ENCODE data around the gene ELL.
"Not testable (repeated sequence)": the region's sequence is repeated elsewhere in the genome, so short reads cannot be mapped to it uniquely, and the experiment has no call there.

The ELL gene

DNA sequence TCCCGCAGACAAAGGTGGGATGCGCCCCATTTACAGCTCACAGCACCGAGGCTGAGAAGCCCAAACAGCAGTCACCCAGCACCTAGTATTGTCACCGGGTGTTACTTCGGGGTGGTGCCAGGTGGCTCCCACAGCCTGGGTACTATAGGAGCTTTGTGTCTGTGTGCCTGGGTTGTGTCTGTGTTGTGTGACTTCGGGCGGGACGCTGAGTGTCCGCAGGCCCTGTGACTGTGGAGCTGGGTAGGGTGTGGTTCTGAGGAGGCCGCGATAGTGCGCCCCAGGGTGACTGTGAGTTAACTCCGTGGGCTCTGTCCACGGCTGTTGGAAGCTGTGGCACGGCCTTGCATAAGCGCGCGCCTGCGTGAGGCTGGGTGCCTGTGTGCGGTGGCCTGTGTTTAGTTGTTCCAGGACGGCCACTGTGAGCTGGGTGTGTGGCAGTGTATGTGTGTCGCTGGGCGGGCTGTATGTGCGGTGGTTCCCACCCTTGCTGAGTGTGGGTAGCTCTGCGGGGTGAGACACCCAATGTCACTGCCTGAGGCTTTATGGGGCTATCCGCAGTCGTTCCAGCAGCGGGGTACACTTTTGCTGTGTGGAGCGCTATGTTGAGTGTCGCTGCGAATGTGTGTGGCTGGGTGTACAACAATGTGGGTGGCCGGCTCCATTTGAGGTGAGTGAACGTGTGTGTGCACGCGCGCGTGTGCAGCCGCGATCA lies 103.2 kb downstream of the ELL start:
- DNase-seq, result no peak

GRCh38 chr19:18418029-18418482 lies 103.8 kb downstream of the ELL start:
- no peak for DNase-seq

GRCh38 chr19:18417250-18418028 lies 104.4 kb downstream of the ELL start:
- no peak for DNase-seq

DNA sequence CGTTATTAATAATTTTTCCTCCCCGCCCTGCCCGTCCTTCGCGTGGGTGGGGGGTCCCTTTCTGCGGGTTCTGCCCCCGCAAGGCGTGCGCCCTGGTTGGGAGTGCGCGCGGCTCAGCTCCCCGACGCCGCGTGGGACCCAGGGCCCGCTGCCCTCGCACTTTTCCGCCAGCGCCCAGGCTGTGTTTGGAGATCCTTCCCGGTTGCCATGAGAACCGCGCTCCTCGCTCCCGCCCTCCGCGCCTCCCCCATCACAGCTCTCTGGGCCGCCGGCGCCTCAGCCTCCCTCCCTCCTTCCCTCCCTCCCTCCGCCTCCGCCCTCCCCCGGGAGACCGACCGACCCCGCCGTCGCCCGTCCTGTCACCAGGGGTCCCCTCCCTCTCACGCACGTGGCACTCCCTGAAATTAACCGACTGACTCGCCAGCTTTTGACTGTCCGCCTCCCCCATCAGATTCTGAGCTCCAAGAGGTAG lies 105.1 kb downstream of the ELL start:
- peak; percentile 35 for DNase-seq

DNA sequence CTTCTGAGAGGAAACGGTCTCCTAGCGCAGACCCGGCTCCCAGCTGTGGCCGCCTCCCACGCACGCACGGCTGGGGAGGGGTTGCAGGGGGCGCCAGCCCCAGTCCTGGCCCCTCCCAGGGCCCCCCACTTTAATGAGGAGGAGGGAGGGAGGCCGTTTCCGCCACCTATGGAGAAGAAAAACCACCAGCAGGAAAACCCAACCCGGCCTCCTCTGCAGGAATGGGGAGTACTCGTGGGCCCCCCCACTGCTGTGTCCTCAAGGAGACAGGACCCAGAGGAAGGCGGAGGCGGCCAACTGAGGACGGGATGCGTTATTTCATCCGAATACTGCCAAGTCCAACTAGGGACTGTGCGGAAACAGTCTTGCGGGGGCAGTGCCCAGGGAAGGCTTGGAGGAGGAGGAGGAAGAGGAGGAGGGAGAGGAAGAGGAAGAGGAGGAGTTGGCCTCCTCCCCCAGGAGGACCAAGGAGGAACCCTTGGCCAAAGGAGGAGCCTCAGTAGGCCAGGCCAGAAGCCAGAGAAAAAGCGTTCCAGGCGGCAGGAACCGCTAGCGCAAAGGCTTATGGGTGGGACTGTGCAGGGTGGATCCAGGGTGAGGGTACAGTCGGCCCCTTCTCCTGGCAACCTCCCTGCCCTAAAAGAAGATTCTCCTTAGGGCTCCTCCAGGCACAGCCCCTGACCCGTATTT lies 106.5 kb downstream of the ELL start:
- DNase-seq, result peak; percentile 40

GRCh38 chr19:18414504-18415177 lies 107.2 kb downstream of the ELL start:
- DNase-seq, result no peak

DNA sequence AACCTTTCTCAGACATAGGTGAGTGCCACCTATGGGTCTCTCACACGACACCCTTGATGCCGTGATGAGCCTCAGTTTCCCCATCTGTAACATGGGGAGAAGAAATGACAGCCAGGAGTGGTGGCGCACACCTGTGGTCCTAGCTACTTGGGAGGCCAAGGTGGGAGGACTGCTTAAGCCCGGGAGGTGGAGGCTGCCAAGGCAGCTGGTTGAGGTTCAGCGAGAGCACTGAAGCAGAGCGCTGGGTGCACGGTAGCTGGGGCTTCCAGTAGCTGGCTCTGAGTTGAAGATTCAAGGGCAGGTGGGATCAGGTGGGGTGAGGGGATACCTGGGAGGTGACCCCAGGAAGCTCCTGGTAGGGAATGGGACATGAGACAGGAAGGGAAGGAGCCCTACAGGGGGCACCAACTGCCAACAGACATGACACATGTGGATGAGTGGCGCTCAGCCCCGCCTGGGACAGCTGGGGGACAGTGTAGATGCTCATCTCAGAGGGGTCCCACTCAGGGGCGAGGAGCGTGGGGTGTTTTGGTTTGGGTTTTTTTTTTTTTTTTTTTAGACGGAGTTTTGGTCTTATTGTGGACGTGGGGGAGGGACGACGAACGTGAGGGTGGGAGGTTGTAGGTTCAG lies 109.1 kb downstream of the ELL start:
- DNase-seq, result no peak

DNA sequence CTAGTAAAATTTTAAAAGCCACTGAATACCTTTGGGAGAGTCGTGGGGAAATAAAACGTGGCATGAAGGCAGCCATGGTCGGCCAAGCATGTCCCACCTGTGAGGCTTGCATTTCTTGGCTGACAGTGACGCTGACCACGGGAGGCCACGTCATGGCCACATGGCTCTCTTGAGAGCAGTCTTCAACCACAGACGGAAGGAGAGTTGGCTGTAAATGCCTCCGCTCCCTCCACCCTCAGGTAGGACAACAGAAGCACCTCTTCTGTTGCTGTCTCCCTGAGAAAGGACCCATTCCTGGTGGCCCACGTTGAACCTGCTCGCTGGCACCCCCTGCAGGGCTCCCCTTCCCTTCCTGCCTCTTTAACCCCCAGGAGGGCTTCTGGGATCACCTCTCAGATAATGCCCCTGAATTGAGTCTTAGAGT lies 113.8 kb downstream of the ELL start:
- no peak for DNase-seq

GRCh38 chr19:18406749-18407148 lies 115.1 kb downstream of the ELL start:
- DNase-seq, result no peak

GRCh38 chr19:18405754-18406153 lies 116.1 kb downstream of the ELL start:
- not testable (repeated sequence) for DNase-seq

DNA sequence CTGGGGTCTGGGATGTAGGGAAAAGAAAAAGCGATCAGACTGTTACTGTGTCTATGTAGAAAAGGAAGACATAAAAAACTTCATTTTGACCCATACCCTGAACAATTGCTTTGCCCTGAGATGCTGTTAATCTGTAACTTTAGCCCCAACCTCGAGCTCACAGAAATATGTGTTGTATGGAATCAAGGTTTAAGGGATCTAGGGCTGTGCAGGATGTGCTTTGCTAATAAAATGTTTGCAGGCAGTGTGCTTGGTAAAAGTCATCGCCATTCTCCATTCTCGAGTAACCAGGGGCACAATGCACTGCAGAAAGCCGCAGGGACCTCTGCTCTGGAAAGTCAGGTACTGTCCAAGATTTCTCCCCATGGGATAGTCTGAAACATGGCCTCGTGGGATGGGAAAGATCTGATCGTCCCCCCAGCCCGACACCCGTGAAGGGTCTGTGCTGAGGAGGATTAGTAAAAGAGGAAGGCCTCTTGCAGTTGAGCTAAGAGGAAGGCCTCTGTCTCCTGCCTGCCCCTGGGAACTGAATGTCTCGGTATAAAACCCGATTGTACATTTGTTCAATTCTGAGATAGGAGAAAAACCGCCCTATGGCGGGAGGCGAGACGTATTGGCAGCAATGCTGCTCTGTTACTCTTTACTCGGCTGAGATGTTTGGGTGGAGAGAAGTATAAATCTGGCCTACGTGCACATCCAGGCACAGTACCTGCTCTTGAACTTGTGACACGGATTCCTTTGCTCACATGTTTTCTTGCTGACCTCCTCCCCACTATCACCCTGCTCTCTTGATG lies 119.2 kb downstream of the ELL start:
- not testable (repeated sequence) for DNase-seq

DNA sequence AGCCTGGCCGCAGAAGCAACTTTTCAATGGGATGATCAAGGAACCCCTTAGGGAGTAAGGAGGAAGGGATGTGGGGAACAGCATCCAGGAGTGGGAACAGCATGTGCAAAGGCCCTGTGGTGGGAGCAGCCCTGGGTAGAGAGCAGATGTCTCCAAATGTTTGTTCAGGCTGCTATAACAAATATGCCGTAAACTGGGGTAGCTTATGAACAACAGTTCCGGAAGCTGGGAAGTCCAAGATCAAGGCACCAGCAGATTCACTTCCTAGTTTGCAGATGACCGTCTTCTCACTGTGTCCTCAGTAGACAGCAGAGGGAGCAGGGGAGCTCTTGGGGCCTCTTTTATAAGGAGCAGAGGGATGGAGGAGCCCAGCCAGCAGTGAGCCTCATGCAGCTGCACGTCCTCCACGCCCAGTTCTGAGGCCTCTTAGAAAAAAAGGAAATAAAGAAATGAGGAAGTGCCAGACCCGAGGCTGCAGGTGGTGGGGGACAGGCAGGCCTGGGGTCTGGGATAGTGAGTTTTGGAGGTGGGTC lies 120.2 kb downstream of the ELL start:
- DNase-seq, result no peak

DNA sequence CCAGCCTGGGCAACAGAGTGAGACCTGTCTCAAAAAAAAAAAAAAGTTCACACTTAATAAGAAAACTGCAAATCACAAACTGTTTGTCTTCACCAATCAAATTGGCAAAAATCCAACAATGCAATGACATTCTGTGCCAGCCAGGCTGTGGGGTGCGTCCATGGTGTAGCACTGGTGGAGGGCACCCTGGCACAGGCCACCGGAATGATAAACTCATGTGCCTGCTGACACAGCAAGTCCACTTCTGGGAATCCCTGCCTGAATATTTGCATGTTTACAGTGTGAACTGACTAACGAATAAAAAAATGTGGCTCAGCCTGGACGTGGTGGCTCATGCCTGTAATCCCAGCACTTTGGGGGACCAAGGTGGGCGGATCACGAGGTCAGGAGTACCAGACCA lies 122.9 kb downstream of the ELL start:
- no peak for DNase-seq

GRCh38 chr19:18397242-18398202 lies 124.3 kb downstream of the ELL start, which contains the start of gene LRRC25:
LRRC25 (minus strand) TSS chr19:18397622; CDS start chr19:18396963, 659 bp downstream.
- no peak for DNase-seq

DNA sequence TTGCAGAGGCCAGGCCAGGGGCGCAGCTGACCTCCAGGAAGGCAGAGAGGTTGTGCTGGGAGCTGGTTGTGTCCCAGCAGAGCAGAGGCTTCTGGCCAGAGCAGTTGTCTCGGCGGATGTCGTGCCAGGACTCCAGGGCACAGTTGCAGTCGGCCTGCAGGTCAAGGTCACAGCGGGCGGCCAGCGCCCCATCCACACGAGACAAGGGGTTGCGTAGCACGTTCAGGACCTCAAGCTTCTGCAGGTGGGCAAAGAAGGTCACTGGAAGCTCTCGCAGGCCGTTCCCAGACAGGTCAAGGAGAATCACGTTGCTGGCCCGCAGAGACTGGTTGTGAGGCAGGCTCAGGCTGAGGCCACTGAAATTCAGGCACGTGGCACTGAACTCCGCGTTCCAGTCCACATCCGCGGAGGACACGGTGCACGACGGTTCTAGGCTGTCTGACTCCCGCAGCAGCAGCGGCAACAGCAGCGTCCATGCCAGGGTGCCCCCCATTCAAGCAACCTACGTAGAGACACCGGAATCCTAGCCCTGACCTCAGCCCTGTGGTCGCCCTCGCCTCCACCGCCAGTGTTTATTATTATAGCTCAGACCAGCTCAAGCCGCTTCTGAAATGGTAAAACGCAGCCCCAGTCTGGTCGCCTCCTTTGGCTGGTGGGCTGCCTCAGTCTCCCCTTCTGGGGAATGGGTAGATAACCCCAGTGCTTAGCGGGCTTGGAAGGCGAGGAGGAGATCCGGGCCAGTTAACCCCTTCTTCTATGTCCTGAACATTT lies 125.2 kb downstream of the ELL start:
- no peak for DNase-seq

DNA sequence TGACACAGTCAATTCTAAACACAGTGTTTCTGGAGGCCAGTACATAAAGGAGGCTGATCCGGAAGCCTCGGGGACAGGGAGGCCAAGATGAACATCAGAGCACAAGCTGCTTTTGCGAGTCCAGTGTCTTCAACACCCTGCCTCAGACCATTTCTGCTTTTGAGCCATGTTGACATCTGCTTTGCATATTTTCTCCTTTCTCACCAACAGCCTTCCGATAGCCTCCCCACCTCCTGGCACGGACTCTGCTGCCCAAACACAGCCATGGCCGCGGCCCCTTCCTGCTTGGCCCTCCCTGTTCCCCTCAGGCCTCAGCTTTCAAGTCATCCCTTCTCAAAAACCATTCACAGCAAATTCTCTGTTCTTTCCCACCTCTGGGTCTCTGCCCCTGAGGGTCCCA lies 128.0 kb downstream of the ELL start:
- no peak for DNase-seq

DNA sequence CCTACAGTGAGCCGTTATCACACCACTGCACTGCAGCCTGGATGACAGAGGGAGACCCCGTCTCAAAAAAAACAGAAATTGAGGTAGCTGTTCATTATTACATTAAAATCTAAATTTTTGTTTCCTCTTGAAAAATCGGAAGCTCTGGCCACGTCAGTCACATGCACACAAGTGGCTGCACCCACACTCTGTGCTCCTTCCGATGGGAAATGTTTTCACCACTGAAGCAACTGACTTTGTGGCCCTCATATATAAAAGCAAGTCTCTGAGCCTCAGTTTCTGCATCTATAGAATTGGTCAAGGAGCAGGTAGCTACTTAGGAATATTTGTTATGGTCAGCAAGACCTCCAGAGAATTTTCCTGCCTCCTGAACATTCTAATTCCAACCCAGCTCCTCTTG lies 128.9 kb downstream of the ELL start:
- no peak for DNase-seq

Measured in NCI-H2081 treated with DMSO at 0.1 percent for 48 hours (cell line).